GM13976 (cell line): Measurements from ENCODE around the gene SPATA13.

Source experiments
- DNase-seq: peaks from one replicate; pipeline ENCODE4 v3.0.0; 2012; ENCODE audit warnings: low spot score
- in situ Hi-C: fragments of 300-500 bp; cut with MboI; formaldehyde crosslinking; loops from one replicate; pipeline ENCODE4 v1.12.0; 2022; ENCODE audit warnings: low sequenced_read_pairs, mixed read lengths, inconsistent platforms; ENCODE audit not compliant: unreplicated experiment
- TF ChIP-seq, protein P1 (sequence below): IDR thresholded peaks from 2 replicates; pipeline ENCODE4 v1.5.1; 2012; ENCODE audit warnings: borderline replicate concordance, mild to moderate bottlenecking; ENCODE audit not compliant: insufficient read depth; ENCODE audit errors: extremely low read depth, missing control alignments, control extremely low read depth

The SPATA13 gene

GRCh38 chr13:24351423-24351822 is 190.9 kb downstream of the SPATA13 start:
- in situ Hi-C loops: no loop called here
- TF ChIP-seq, protein P1, sequence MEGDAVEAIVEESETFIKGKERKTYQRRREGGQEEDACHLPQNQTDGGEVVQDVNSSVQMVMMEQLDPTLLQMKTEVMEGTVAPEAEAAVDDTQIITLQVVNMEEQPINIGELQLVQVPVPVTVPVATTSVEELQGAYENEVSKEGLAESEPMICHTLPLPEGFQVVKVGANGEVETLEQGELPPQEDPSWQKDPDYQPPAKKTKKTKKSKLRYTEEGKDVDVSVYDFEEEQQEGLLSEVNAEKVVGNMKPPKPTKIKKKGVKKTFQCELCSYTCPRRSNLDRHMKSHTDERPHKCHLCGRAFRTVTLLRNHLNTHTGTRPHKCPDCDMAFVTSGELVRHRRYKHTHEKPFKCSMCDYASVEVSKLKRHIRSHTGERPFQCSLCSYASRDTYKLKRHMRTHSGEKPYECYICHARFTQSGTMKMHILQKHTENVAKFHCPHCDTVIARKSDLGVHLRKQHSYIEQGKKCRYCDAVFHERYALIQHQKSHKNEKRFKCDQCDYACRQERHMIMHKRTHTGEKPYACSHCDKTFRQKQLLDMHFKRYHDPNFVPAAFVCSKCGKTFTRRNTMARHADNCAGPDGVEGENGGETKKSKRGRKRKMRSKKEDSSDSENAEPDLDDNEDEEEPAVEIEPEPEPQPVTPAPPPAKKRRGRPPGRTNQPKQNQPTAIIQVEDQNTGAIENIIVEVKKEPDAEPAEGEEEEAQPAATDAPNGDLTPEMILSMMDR: no peak

GRCh38 chr13:24353736-24354135 is 193.2 kb downstream of the SPATA13 start:
- in situ Hi-C loops: no loop called here
- no peak for DNase-seq
- TF ChIP-seq, protein P1: no peak

More at GRCh38 chr13:24351423-24351822, 190.9 kb downstream of the SPATA13 start:
- DNase-seq: no peak

DNA sequence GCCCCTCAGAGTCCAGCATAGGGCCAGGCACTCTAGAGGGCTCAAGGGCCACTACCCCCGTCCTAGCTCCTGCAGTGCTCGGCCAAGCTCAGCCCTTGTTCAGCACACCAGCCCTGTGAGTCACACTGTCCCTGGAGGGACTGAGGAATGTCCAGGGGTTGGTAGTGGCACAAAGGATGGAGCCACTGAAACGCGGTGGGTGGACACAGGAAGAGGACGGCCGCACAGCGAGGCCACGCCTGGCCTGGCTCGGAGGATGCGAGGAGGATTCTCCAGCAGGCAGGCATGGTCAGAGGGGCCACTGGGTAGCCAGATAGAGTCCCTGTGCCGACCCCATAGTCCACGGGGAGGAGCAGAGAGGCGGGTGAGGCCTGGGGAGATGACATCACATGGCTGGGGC is 194.6 kb downstream of the SPATA13 start:
- DNase-seq: no peak
- in situ Hi-C loops: no loop called here
- TF ChIP-seq, protein P1: no peak

GRCh38 chr13:24356270-24356669 is 195.8 kb downstream of the SPATA13 start:
- TF ChIP-seq, protein P1: no peak
- in situ Hi-C loops: no loop called here
- DNase-seq: no peak
